K562 (cell line): ENCODE results near the gene EDA. TPM values are rescaled to one million over a fixed set of nuclear protein-coding genes. Genes with fewer than 3 reads are reported as not detected.

Experiments
- ATAC-seq: fragments of 200-7000 bp; cut with Tn5 transposase; 3 replicates; pipeline ENCODE4 v1.9.1; 2020; ENCODE audit warnings: moderate library complexity
- BruUV-seq: library from RNA; stranded (reverse); fragments of 400-500 nt; replicated peaks from 2 replicates; lab custom pipeline; 2021; lab: Mats Ljungman, UMichigan
- CTCF ChIA-PET: fragments of 300-600 bp; formaldehyde crosslinking; extraction: SDS; loops from one replicate; lab custom pipeline; 2021; ENCODE audit warnings: low intra/inter-chr PET ratio; lab: Yijun Ruan, JAX
- POLR2A ChIA-PET: fragments of 300-600, 350-650 bp; sonication (Branson Sonifier 250); formaldehyde crosslinking; extraction: SDS; loops from one replicate; lab custom pipeline; 2021; ENCODE audit warnings: antibody characterized with exemption, inconsistent platforms; lab: Yijun Ruan, JAX
- DNase-seq, 4 experiments: peaks; one replicate each; pipeline versions ENCODE4 v3.0.0 to v3.0.0-alpha.2; 2011 to 2018; ENCODE audit warnings: low spot score in 3 of 4, mixed read lengths in 3 of 4; ENCODE audit errors: extremely low read depth in 1 of 4
- FAIRE-seq: peaks from 2 replicates; lab custom pipeline; 2011; peaks lifted over from hg19 to GRCh38; lab: Jason Lieb, UNC
- H2AFZ ChIP-seq: 2 replicates; pipeline ENCODE4 v1.6.0; 2011; ENCODE audit warnings: low read depth, low read length, control low read depth, inconsistent platforms
- H3K27ac ChIP-seq: fragments of 200-600 bp; 3 replicates; pipeline ENCODE4 v1.8.0; 2011; ENCODE audit warnings: low read depth, mild to moderate bottlenecking, control low read depth, inconsistent platforms, low read length, moderate library complexity, mixed read lengths; ENCODE audit errors: extremely low read depth
- H3K27me3 ChIP-seq, 2 experiments: fragments of 300-600 bp in 1 of 2; 2 replicates in 1 of 2; 3 replicates in 1 of 2; pipeline versions ENCODE4 v1.6.0 to v1.8.0; 2011; ENCODE audit warnings: inconsistent platforms in 2 of 2, low read length in 2 of 2, mild to moderate bottlenecking in 1 of 2, mixed read lengths in 1 of 2, moderate library complexity in 1 of 2; ENCODE audit not compliant: control insufficient read depth in 2 of 2, insufficient read depth in 2 of 2
- H3K36me3 ChIP-seq: fragments of 300-600 bp; 3 replicates; pipeline ENCODE4 v1.8.0; 2011; ENCODE audit warnings: mild to moderate bottlenecking, low read length, inconsistent platforms; ENCODE audit not compliant: control insufficient read depth, insufficient read depth
- H3K4me1 ChIP-seq, 2 experiments: fragments of 200-600 bp in 1 of 2; replicated peaks in 1 of 2; 2 replicates in 1 of 2; 3 replicates in 1 of 2; pipeline versions ENCODE4 v1.5.1 to v1.8.0; 2011; ENCODE audit warnings: inconsistent platforms in 2 of 2, low read length in 2 of 2, mild to moderate bottlenecking in 1 of 2, mixed read lengths in 1 of 2, moderate library complexity in 1 of 2; ENCODE audit not compliant: control insufficient read depth in 2 of 2, insufficient read depth in 2 of 2
- H3K4me2 ChIP-seq: 2 replicates; pipeline ENCODE4 v1.6.1; 2011; ENCODE audit warnings: low read length, control low read depth, inconsistent platforms, mixed read lengths; ENCODE audit not compliant: insufficient read depth
- H3K4me3 ChIP-seq: fragments of 200-600 bp; sonication (generic), shearing (Covaris generic); 2 replicates; pipeline ENCODE4 v1.5.1; 2016; ENCODE audit warnings: control low read depth, inconsistent platforms
- H3K79me2 ChIP-seq: fragments of 200-600 bp; 3 replicates; pipeline ENCODE4 v1.8.0; 2011; ENCODE audit warnings: low read length, inconsistent platforms; ENCODE audit not compliant: control insufficient read depth, insufficient read depth
- H3K9ac ChIP-seq, 2 experiments: 2 replicates each; pipeline versions ENCODE4 v1.6.0 to v1.6.1; 2011; ENCODE audit warnings: low read depth in 2 of 2, low read length in 2 of 2, control low read depth in 1 of 2, inconsistent platforms in 1 of 2, mild to moderate bottlenecking in 1 of 2, mixed read lengths in 1 of 2; ENCODE audit not compliant: insufficient read depth in 1 of 2
- H3K9me1 ChIP-seq: one replicate; pipeline ENCODE4 v1.6.0; 2011; ENCODE audit warnings: inconsistent platforms, mild to moderate bottlenecking, low read length, moderate library complexity; ENCODE audit not compliant: control insufficient read depth, insufficient read depth
- H3K9me3 ChIP-seq: replicated peaks from 2 replicates; pipeline ENCODE4 v1.5.1; 2011; ENCODE audit warnings: low read depth, low read length, inconsistent platforms; ENCODE audit not compliant: control insufficient read depth, insufficient read depth
- H4K20me1 ChIP-seq: replicated peaks from 2 replicates; pipeline ENCODE4 v1.6.1; 2011; ENCODE audit warnings: low read length, inconsistent platforms, mixed read lengths; ENCODE audit not compliant: control insufficient read depth, insufficient read depth
- CBFA2T3 ChIP-seq: fragments of 450-650 bp; IDR thresholded peaks from 2 replicates; pipeline ENCODE4 v1.6.1; 2017
- CBX3 ChIP-seq, 2 experiments: IDR thresholded peaks; 1 replicate in 1 of 2; 2 replicates in 1 of 2; pipeline ENCODE4 v1.6.1; 2012; ENCODE audit warnings: inconsistent platforms in 2 of 2, low read length in 2 of 2, borderline replicate concordance in 1 of 2, control low read depth in 1 of 2
- HSF4 ChIP-seq: fragments of 250-450 bp; sonication (Bioruptor Pico); IDR thresholded peaks from 2 replicates; pipeline ENCODE4 v2.1.2; 2022; ENCODE audit warnings: mild to moderate bottlenecking, moderate library complexity, borderline replicate concordance
- NR4A1 ChIP-seq, 2 experiments: fragments of 250-450 bp in 1 of 2; fragments of 450-650 bp in 1 of 2; sonication (Bioruptor Pico) in 1 of 2; IDR thresholded peaks; 2 replicates each; pipeline versions ENCODE4 v1.4.0 to v1.6.1; 2016 to 2020; ENCODE audit warnings: mild to moderate bottlenecking in 2 of 2, missing compliant biosample characterization in 1 of 2, missing genetic modification characterization in 1 of 2, moderate library complexity in 1 of 2
- SNAPC5 ChIP-seq: fragments of 250-450 bp; sonication (Bioruptor Pico); IDR thresholded peaks from 2 replicates; pipeline ENCODE4 v1.8.0; 2021; ENCODE audit warnings: moderate library complexity, mild to moderate bottlenecking, inconsistent platforms
- TFE3 ChIP-seq: fragments of 450-650 bp; formaldehyde crosslinking; IDR thresholded peaks from 2 replicates; pipeline ENCODE4 v1.4.0; 2020; ENCODE audit warnings: mild to moderate bottlenecking, mixed read lengths
- TGIF2 ChIP-seq: sonication (generic); formaldehyde crosslinking; IDR thresholded peaks from 2 replicates; pipeline ENCODE4 v1.8.1; 2022; ENCODE audit warnings: mild to moderate bottlenecking, missing genetic modification reagents, moderate library complexity
- ZC3H11A ChIP-seq: IDR thresholded peaks from 2 replicates; pipeline ENCODE4 v1.6.1; 2012; ENCODE audit warnings: low read depth, low read length, improper control_type of control experiment
- ZNF232 ChIP-seq: sonication (generic); formaldehyde crosslinking; IDR thresholded peaks from 2 replicates; pipeline ENCODE4 v1.8.0; 2022; ENCODE audit warnings: mild to moderate bottlenecking, missing genetic modification reagents
- ZNF280A ChIP-seq: fragments of 450-650 bp; IDR thresholded peaks from 2 replicates; pipeline ENCODE4 v1.6.1; 2018; ENCODE audit warnings: mild to moderate bottlenecking, low read depth; ENCODE audit not compliant: partially characterized antibody
- ZNF431 ChIP-seq: sonication (generic); formaldehyde crosslinking; IDR thresholded peaks from 2 replicates; pipeline ENCODE4 v1.8.0; 2022; ENCODE audit warnings: mild to moderate bottlenecking, missing genetic modification reagents
- ZNF79 ChIP-seq: fragments of 250-450 bp; sonication (Bioruptor Pico); IDR thresholded peaks from 2 replicates; pipeline ENCODE4 v1.4.0; 2020; ENCODE audit warnings: low read depth, mild to moderate bottlenecking, moderate library complexity
- WGBS: fragments of 100-300 bp; shearing (Covaris generic); methylation state at CpG from one replicate; pipeline ENCODE4 v1.1.6; 2016; ENCODE audit warnings: low coverage, mixed read lengths; ENCODE audit not compliant: insufficient coverage; ENCODE audit errors: missing lambda C conversion rate; 5-methylcytosine and 5-hydroxymethylcytosine counted together
- in situ Hi-C: fragments of 300-500 bp; cut with MboI; formaldehyde crosslinking; loops from 4 replicates; pipeline ENCODE4 v1.15.0; 2018; ENCODE audit warnings: inconsistent platforms, mixed read lengths
- intact Hi-C: fragments of 100-400 bp; cut with micrococcal nuclease; formaldehyde crosslinking; loops from 2 replicates; pipeline ENCODE4 v1.14.2; 2022
- polyA plus RNA-seq, 8 experiments: library from polyadenylated mRNA; depleted of rRNA in 4 of 8; stranded (reverse) in 5 of 8; unstranded in 3 of 8; fragments of >200 nt; fragmentation: Nextera tagmentation in 2 of 8; fragmentation: Illumina TruSeq in 1 of 8; extraction: Ambion mirVana in 2 of 8; extraction: Trizol in 1 of 8; gene quantifications; 2 replicates each; pipeline versions ENCODE4 v1.2.1 to v1.2.3, GENCODE V29; 2011 to 2014; ENCODE audit warnings: inconsistent platforms in 1 of 8, missing spikeins in 1 of 8
- total RNA-seq, 7 experiments: library from RNA; depleted of rRNA in 6 of 7; stranded (reverse); fragments of >200 nt in 6 of 7; fragmentation: Illumina TruSeq in 2 of 7; extraction: Trizol in 2 of 7; gene quantifications; 2 replicates each; pipeline versions ENCODE4 v1.2.1 to v1.2.3, GENCODE V29; 2011 to 2021; ENCODE audit warnings: low replicate concordance in 1 of 7

The EDA gene
- total and polyA plus RNA-seq, 9 of the 15 experiments (the other 6 are each of a cell fraction or from before 2014, with no cell fraction given), result 0.03 to 0.40 (median 0.07) TPM

- ChIA-PET CTCF (no interaction called here), POLR2A (no interaction called here)
- BruUV-seq, result no TSS peak
- Histone ChIP-seq H3K27ac (no peak overlapping the region), H3K36me3 (no peaks in the 10 kb centered on the region), H2AFZ (no peak overlapping the region), H3K79me2 (no peaks in the 10 kb centered on the region), H3K27me3 (no peaks in the 10 kb centered on the region), H3K4me3 (no peak overlapping the region), H3K4me1 (no peaks in the 10 kb centered on the region), H3K9me1 (no peaks in the 10 kb centered on the region), H3K4me2 (no peak overlapping the region), H3K9me3 (no peaks in the 10 kb centered on the region), H4K20me1 (no peaks in the 10 kb centered on the region), H3K9ac (no peak overlapping the region)
- WGBS, result 0% methylated on average over 4 of the region's 4 CpGs
- DNase-seq, result no peak
- no peak for ATAC-seq
- in situ Hi-C loops (no loop called here), intact Hi-C loops (no loop called here)
- TF ChIP-seq ZNF79 (CRISPR knock-in tag) (no peak), TGIF2 (CRISPR knock-in tag) (no peak), ZC3H11A (no peak), HSF4 (CRISPR knock-in tag) (no peak), ZNF280A (no peak), ZNF431 (no peak), NR4A1 (CRISPR knock-in tag; IDR thresholded peaks at IDR 0.05) (no peak), NR4A1 (tag; IDR thresholded peaks at IDR 0.05) (no peak), SNAPC5 (no peak), ZNF232 (CRISPR knock-in tag) (no peak), CBX3 (IDR thresholded peaks at IDR 0.05; ENCODE audit: borderline replicate concordance in 1 of 2, low read length in 2 of 2) (no peak), TFE3 (CRISPR knock-in tag) (no peak), CBFA2T3 (no peak)
- FAIRE-seq, result no peak
Measured at GRCh38 chrX:69961365-69962072, 345.6 kb downstream of the EDA start.
